Spinal cord (tissue), 10 donors: ENCODE data around the gene FUT9. TPM values are rescaled to one million over a fixed set of nuclear protein-coding genes. Genes with fewer than 3 reads are reported as not detected.

ENCODE experiments used
- DNase-seq, 6 donors: peaks; one replicate each; pipeline versions ENCODE4 v3.0.0 to v3.0.0-alpha.2; 2013 to 2015; ENCODE audit warnings: low spot score in 6 of 6, low read depth in 4 of 6
- H3K27ac ChIP-seq: one replicate; pipeline ENCODE4 v1.5.1; 2013; ENCODE audit warnings: low read depth, low read length, control low read depth
- H3K27me3 ChIP-seq: one replicate; pipeline ENCODE4 v1.6.1; 2013; ENCODE audit warnings: low read length; ENCODE audit not compliant: control insufficient read depth, insufficient read depth
- H3K36me3 ChIP-seq: one replicate; pipeline ENCODE4 v1.6.1; 2013; ENCODE audit warnings: low read length; ENCODE audit not compliant: control insufficient read depth, insufficient read depth
- H3K4me1 ChIP-seq: one replicate; pipeline ENCODE4 v1.6.1; 2013; ENCODE audit warnings: low read length; ENCODE audit not compliant: control insufficient read depth, insufficient read depth
- H3K4me3 ChIP-seq: one replicate; pipeline ENCODE4 v1.5.1; 2013; ENCODE audit warnings: low read depth, low read length, control low read depth
- H3K9me3 ChIP-seq: one replicate; pipeline ENCODE4 v1.6.1; 2013; ENCODE audit warnings: low read length; ENCODE audit not compliant: control insufficient read depth, insufficient read depth
- WGBS: methylation state at CpG from one replicate; pipeline ENCODE4 v1.1.5; 2013; ENCODE audit warnings: missing lambda C conversion rate; ENCODE audit not compliant: insufficient coverage; 5-methylcytosine and 5-hydroxymethylcytosine counted together
- polyA plus RNA-seq, 2 donors: library from polyadenylated mRNA; unstranded; fragments of 120-200 nt; gene quantifications; one replicate each; pipeline ENCODE4 v1.2.1, GENCODE V29; 2013; ENCODE audit not compliant: insufficient read length in 2 of 2
- total RNA-seq, 2 donors: library from RNA; depleted of rRNA in 1 of 2; stranded (reverse); fragments of 120-200 nt in 1 of 2; fragments of >200 nt in 1 of 2; gene quantifications; one replicate each; pipeline versions ENCODE4 v1.2.3 to v1.2.4, GENCODE V29; 2013 to 2014
- donor health status: healthy.

FUT9 gene
- total and polyA plus RNA-seq, 4 donors: 17.4 to 89.4 (median 33.5) TPM

DNA sequence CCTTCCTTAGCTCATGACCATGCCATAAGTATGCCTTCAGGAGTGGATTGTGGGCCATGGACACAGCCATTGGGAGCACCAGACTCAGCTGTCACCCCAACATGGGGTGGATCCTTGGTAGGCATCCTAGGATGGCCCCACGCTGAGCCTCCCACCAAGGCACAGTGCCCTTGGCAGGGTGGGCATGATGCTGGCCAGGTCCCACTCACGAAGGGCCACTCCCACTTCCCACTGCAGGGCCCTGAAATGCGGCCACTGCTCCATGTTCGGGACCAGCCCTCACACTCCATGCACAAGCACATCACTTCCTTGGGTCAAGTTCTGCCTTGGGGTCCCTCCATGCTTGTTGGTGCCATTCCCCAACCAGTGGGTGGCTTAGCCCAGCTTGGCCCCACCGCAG, 12.9 kb upstream of the FUT9 start:
- Histone ChIP-seq H3K9me3 (peaks cover 6% of the 10 kb centered on the region), H3K4me1 (no peaks in the 10 kb centered on the region), H3K36me3 (no peaks in the 10 kb centered on the region), H3K27me3 (no peaks in the 10 kb centered on the region), H3K4me3 (no peak overlapping the region), H3K27ac (no peak overlapping the region)
- 91% methylated on average over 5 of the region's 5 CpGs for WGBS
- no peak for DNase-seq

DNA sequence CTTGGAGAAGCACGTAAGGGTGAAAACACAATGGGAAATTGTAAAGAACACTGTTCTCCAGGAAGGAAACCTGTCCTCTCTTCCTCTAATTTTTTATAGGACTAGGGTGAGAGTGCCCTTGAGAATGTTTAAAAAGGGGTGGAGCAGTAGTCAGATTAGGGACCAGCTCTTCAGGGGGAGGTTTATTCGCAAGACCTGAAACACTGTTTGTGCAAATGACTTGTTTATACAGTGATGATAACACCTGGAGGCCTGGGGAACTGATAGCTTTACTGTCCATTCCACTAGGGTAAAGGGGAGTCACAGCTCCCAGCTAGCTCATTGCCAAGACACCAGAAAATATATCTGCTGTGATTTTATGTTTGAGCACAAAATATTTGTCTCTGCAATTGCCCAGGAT, 8.1 kb upstream of the FUT9 start:
- Histone ChIP-seq H3K27ac (no peak overlapping the region), H3K9me3 (no peaks in the 10 kb centered on the region), H3K4me1 (no peaks in the 10 kb centered on the region), H3K4me3 (no peak overlapping the region), H3K27me3 (no peaks in the 10 kb centered on the region), H3K36me3 (no peaks in the 10 kb centered on the region)
- 100% methylated on average over 1 of the region's 2 CpGs for WGBS
- DNase-seq: no peak

DNA sequence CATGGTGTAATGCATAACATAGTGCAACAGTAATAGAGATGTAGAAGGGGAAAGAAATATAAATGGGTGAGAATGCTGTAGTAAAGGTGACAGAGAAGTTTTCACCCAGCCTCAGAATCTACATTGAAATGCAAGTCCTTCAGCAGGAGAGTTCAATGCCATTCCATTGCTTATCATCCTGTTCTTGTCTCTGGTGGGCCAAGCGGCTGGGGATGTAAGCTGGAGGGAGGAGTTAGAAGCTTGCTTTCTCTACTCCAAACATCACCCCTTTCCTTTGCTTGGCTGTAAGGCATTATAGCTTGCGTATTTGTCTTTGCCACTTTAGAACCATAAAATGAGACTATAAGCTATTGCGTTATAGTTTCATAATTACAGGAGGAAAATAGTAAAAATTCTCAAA, 2.2 kb upstream of the FUT9 start:
- H3K4me3 ChIP-seq: peak overlapping the region; percentile 4
- WGBS: no CpG with 5 or more reads among the region's 3 CpGs
- no peaks in the 10 kb centered on the region for H3K36me3 ChIP-seq
- DNase-seq: peak in 2 of 6 donors; percentile 37 to 40
- H3K27me3 ChIP-seq: no peaks in the 10 kb centered on the region
- no peaks in the 10 kb centered on the region for H3K9me3 ChIP-seq
- H3K4me1 ChIP-seq: no peaks in the 10 kb centered on the region
- H3K27ac ChIP-seq: peak overlapping the region; percentile 96

DNA sequence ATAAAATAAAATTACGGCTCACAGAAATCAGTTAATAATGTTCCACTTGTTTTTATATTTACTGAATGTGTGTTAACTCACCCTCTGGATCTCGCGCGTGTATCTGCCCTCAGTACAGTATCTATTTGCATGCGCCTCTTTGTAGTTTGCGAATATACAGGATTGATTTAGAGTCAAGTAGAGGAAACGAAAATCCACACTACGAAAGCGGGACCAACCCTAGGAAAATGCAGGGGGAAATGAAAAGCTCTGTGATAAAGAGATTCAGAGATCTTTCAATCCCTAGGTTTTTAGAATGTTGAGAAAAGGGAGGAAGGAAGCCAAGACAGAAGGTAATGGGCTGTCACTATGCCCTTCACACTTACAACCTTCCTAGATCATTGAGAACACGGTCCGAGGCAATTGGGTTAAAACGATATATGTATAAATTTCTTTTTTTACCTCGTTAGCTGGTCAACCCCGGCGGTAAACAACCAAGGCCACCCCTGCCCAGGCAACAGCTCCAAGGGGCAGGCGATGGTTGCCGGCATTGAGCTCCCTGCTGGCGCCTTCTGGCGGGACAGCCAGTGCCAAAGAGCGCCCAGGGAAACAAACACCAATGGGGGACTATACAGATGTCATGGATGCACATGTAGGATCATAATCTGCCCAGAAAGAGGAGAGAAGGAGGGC, 792 bp upstream of the FUT9 start:
- WGBS: under 1% methylated on average over 8 of the region's 20 CpGs
- peak overlapping the region; percentile 96 for H3K27ac ChIP-seq
- no peaks in the 10 kb centered on the region for H3K36me3 ChIP-seq
- DNase-seq: peak in 3 of 6 donors; percentile 47 to 85 (median 76)
- peak overlapping the region; percentile 87 for H3K4me3 ChIP-seq
- no peaks in the 10 kb centered on the region for H3K4me1 ChIP-seq
- H3K9me3 ChIP-seq: no peaks in the 10 kb centered on the region
- H3K27me3 ChIP-seq: no peaks in the 10 kb centered on the region

DNA sequence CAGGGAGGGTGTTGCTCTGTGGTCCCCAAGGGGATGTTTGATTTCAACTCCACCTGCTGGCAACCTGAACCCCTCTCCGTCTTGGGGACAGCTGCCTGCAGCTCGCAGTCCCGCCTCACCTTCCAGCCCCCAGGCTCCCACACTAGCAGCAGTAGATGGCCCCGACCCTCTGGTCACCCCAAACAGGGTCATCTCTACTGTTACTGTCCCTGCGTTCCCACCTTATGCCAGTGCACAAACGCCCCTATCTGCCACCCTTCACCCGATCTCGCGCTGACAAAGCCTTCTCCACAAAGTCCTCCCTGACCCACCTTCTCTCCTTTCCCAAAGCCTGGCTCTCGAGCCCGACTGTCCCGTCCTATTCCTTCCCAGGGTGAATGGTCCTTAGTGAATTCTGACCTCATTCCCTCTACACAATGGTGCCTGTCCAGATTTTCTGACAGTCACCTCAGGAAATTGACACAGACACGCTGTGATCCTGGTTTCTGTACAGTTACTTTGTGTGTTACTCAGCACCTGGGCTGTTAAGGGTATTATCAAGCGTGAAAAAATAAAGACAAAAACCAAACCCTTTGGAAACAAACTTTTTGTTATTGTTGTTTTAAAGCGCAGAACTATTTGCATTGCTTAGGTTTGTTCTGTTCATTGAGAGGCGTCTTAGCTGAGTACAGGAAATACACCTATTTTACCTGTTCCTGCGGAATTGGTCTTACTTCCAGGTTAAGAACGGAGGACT, 728 bp downstream of the FUT9 start:
- Histone ChIP-seq H3K27ac (peak overlapping the region; percentile 96), H3K27me3 (no peaks in the 10 kb centered on the region), H3K9me3 (no peaks in the 10 kb centered on the region), H3K4me1 (no peaks in the 10 kb centered on the region), H3K36me3 (no peaks in the 10 kb centered on the region), H3K4me3 (peak overlapping the region; percentile 87)
- 0% methylated on average over 12 of the region's 18 CpGs for WGBS
- peak in 2 of 6 donors; percentile 57 to 66 for DNase-seq

DNA sequence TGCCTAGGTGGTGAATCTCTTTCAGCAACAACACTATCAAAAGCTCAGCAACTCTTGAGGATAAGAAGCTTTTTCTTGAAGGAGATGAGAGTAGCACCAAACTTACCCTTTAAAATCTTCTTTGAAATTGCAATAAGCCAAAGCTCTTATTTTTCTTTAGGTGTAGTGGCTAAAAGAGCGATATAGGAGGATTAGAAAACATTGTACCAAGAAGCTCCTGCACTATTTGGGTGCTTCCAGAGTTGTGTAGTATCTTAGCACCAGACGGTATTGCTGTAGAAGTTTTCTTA, 1.2 kb downstream of the FUT9 start:
- Histone ChIP-seq H3K4me3 (peak overlapping the region; percentile 87), H3K4me1 (no peaks in the 10 kb centered on the region), H3K36me3 (no peaks in the 10 kb centered on the region), H3K27me3 (no peaks in the 10 kb centered on the region), H3K27ac (peak overlapping the region; percentile 20), H3K9me3 (no peaks in the 10 kb centered on the region)
- peak in 2 of 6 donors; percentile 41 to 58 for DNase-seq
- WGBS: 50% methylated on average over 1 of the region's 2 CpGs

DNA sequence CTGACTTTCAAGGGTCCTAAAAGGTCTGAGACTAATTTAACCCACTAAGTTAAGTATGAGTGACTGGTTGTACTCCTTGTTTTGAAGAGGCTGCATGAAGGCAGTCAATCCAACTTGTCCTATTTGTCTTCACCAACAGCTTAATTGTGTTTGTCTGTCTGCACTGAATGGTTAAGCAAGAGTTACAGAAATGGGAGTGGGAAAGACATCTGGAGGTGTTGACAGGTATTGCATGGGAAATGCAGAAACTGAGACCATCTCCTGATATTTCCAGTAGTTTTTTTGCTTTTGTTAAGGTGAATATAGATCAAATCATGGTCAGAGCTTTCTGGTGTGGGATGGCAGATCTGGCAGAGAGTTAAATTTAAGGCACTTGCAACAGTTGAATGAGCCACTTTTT, 6.5 kb downstream of the FUT9 start:
- Histone ChIP-seq H3K36me3 (no peaks in the 10 kb centered on the region), H3K9me3 (no peaks in the 10 kb centered on the region), H3K27me3 (no peaks in the 10 kb centered on the region), H3K27ac (no peak overlapping the region), H3K4me3 (no peak overlapping the region), H3K4me1 (no peaks in the 10 kb centered on the region)
- DNase-seq: no peak

DNA sequence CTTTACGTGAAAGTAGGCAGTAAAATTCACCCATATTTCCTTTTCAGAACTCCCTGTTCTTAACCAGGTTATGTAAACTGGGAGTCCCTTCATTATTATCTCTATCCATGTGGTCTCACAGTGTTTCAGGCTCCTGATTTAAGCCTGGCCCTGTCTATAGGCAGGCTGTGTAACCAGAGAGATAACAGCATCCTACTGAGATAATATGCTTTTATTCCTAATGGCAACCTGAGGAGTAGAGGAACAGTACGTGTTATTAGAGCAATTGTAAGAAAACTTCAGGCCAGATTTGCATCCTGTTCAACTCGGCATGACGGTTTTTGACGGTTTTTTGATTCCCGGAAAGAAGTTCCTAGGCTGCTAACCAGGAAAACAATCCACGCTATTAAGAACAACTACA, 16.9 kb downstream of the FUT9 start:
- no peaks in the 10 kb centered on the region for H3K9me3 ChIP-seq
- no peaks in the 10 kb centered on the region for H3K27me3 ChIP-seq
- no peaks in the 10 kb centered on the region for H3K4me1 ChIP-seq
- H3K27ac ChIP-seq: no peak overlapping the region
- peak in 2 of 6 donors; percentile 29 to 41 for DNase-seq
- H3K36me3 ChIP-seq: no peaks in the 10 kb centered on the region
- H3K4me3 ChIP-seq: no peak overlapping the region
- WGBS: 17% methylated on average over 3 of the region's 7 CpGs

DNA sequence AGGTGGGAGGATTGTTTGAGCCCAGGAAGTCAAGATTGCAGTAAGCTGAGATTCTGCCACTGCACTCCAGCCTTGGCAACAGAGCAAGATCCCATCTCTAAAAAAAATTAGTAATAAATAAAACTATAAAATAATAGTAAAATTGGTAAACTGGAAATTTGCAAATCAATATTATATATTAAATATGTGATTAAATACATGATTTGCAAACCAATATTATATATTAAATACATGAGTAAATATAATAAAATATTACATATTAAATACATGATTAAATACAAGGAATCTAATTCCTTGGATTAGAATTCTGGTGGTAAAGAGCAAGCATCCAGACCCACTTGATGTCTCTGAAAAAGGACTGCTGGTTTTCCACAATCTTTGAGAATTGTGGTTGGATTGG, 35.8 kb downstream of the FUT9 start:
- no peak for DNase-seq
- Histone ChIP-seq H3K4me1 (no peaks in the 10 kb centered on the region), H3K27ac (no peak overlapping the region), H3K27me3 (no peaks in the 10 kb centered on the region), H3K9me3 (no peaks in the 10 kb centered on the region), H3K36me3 (no peaks in the 10 kb centered on the region), H3K4me3 (no peak overlapping the region)

DNA sequence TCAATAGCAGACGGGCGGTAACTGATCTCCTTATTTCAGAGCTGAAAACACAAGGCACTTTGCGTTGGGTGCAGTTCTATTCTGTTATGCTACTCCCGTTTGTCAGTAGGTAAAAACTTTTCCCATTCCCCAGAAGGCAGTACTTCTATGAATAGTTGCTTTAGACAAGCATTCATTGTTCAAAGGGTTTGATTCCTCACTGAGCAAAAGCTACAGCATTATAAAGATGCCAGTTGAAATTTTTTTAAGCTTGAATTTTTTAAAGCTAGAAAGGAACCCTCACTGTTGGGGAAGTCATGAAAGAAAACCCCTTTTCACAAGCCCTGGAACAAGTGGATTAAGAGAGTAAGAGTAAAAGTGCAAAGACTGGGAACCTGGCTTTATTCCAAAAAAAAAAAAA, 42.3 kb downstream of the FUT9 start:
- no CpG with 5 or more reads among the region's 4 CpGs for WGBS
- Histone ChIP-seq H3K4me3 (peak overlapping the region; percentile 16), H3K27ac (peak overlapping the region; percentile 84), H3K4me1 (no peaks in the 10 kb centered on the region), H3K36me3 (no peaks in the 10 kb centered on the region), H3K9me3 (no peaks in the 10 kb centered on the region), H3K27me3 (no peaks in the 10 kb centered on the region)
- peak in 5 of 6 donors; percentile 26 to 83 (median 48) for DNase-seq
